Pancreas (tissue), 10 donors: ENCODE measurements around the gene NNAT. TPM values are rescaled to one million over a fixed set of nuclear protein-coding genes. Genes with fewer than 3 reads are reported as not detected.
A peak's percentile ranks its signal among the peaks of the same experiment; 100 is the strongest.

Experiments used
- ATAC-seq, 4 donors: fragments of 200-7000 bp; cut with Tn5 transposase; one replicate each; pipeline versions ENCODE4 v1.8.0 to v1.9.1; 2020; ENCODE audit warnings: mild to moderate bottlenecking in 4 of 4, moderate library complexity in 4 of 4
- DNase-seq, 6 donors: peaks; one replicate each; pipeline ENCODE4 v3.0.0-alpha.2; 2020
- FAIRE-seq: peaks from 2 replicates; lab custom pipeline; 2012; peaks lifted over from hg19 to GRCh38; lab: Jason Lieb, UNC
- H3K27ac ChIP-seq, 4 donors: fragments of 200-600 bp; sonication (generic); 1 replicate in 3 of 4; 2 replicates in 1 of 4; pipeline versions ENCODE4 v1.5.0 to v1.8.0; 2020
- H3K27me3 ChIP-seq, 4 donors: fragments of 200-600 bp; one replicate each; pipeline ENCODE4 v1.8.0; 2021
- H3K36me3 ChIP-seq, 3 donors: fragments of 200-600 bp; sonication (generic) in 1 of 3; one replicate each; pipeline versions ENCODE4 v1.5.0 to v1.8.0; 2020 to 2021
- H3K4me1 ChIP-seq, 3 donors: fragments of 200-600 bp; one replicate each; pipeline ENCODE4 v1.8.0; 2021
- H3K4me3 ChIP-seq, 4 donors: fragments of 200-600 bp; sonication (generic) in 2 of 4; one replicate each; pipeline versions ENCODE4 v1.5.0 to v1.8.0; 2020 to 2021
- H3K9me3 ChIP-seq, 4 donors: fragments of 200-600 bp; one replicate each; pipeline ENCODE4 v1.8.0; 2021
- WGBS, 2 donors: extraction: QIAGEN DNeasy Blood & Tissue Kit; methylation state at CpG; one replicate each; pipeline ENCODE4 v1.1.7; 2013; 5-methylcytosine and 5-hydroxymethylcytosine counted together
- intact Hi-C, 3 donors: fragments of 100-400 bp; cut with DNase I; formaldehyde crosslinking; loops; one replicate each; pipeline versions ENCODE4 v1.11.1 to v1.14.2; 2022
- polyA plus RNA-seq, 2 donors: library from polyadenylated mRNA; stranded (reverse); fragments of 200-250 nt; gene quantifications; one replicate each; pipeline ENCODE4 v1.2.3, GENCODE V29; 2013
- total RNA-seq, 6 donors: library from RNA; stranded (reverse); fragmentation: NEBNext Ultra II Directional in 4 of 6; extraction: Animal tissue kit (Norgen Biotek cat#: 25700) in 4 of 6; gene quantifications; one replicate each; pipeline versions ENCODE4 v1.2.1 to v1.2.4, GENCODE V29; 2021 to 2023
- TF ChIP-seq, protein P1 (sequence below), 4 donors: fragments of 200-600 bp; sonication (generic) in 3 of 4; IDR thresholded peaks; one replicate each; pipeline versions ENCODE4 v1.5.0 to v1.8.0; 2021; ENCODE audit warnings: antibody characterized with exemption in 4 of 4
- donor health status: healthy with polysubstance abuse.
- donor health status: DM: no; HTN: no; CAD: no; lungs with moderate emphysema.
- donor health status: DM: no; HTN: no; CAD: no.
- donor health status: control.
- donor health status: control.
- donor health status: Bipolar disorder and iron deficiency.
- donor health status: DM: yes; HTN: yes; CAD: no.
- donor health status: DM: no; HTN: no; CAD: no.
- donor health status: DM: no; HTN: no; CAD: no.
- donor health status: DM: yes; HTN: yes; CAD: no.

The NNAT gene
- total and polyA plus RNA-seq, 8 donors = 0.31 to 1.0 (median 0.63) TPM; not detected in 4

DNA sequence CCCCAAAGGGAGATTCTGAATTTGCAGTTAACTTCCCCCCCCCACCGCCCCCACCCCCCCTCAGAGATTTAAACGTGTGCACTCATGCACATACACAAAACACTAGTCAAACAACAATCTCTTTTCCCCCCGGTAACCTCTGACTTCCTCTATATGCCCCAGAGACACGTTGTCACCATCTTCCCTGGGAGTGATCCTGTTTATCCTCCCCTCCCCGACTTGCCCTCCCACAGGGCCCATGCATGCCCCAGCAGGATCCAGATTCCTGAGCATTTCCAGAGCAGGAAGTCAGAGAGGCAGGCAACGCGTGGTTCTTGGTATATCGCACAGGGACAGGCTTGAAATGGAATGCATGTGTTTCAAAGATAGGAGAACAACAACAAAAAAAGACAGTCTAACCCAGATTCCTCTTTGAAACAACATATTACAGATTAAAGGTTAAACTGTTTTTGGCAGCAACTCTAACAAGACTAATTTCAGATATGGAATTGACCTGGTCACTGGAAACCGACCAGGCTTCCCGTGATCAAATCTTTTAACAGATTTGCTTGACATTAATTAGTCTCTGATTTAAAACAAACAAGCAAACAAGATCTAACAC lies 5.3 kb downstream of the NNAT start:
- intact Hi-C loops = loop anchor here in 1 of 3 donors (10.0 kb wide), 1 partner anchor 132 kb away; no protein-coding TSS in a partner anchor
- TF ChIP-seq, protein P1, sequence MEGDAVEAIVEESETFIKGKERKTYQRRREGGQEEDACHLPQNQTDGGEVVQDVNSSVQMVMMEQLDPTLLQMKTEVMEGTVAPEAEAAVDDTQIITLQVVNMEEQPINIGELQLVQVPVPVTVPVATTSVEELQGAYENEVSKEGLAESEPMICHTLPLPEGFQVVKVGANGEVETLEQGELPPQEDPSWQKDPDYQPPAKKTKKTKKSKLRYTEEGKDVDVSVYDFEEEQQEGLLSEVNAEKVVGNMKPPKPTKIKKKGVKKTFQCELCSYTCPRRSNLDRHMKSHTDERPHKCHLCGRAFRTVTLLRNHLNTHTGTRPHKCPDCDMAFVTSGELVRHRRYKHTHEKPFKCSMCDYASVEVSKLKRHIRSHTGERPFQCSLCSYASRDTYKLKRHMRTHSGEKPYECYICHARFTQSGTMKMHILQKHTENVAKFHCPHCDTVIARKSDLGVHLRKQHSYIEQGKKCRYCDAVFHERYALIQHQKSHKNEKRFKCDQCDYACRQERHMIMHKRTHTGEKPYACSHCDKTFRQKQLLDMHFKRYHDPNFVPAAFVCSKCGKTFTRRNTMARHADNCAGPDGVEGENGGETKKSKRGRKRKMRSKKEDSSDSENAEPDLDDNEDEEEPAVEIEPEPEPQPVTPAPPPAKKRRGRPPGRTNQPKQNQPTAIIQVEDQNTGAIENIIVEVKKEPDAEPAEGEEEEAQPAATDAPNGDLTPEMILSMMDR (IDR thresholded peaks at IDR 0.05) = no peak
- Histone ChIP-seq H3K4me1 (peaks cover 5 to 14% (median 6%) of the 10 kb centered on the region in 3 donors), H3K27me3 (no peaks in the 10 kb centered on the region), H3K9me3 (no peaks in the 10 kb centered on the region), H3K36me3 (no peaks in the 10 kb centered on the region), H3K27ac (peak overlapping the region in 3 of 4 donors; percentile 96 to 98 (median 98)), H3K4me3 (peak overlapping the region in 2 of 4 donors; percentile 91 to 99)
- ATAC-seq (peak in 2 of 4 donors; percentile 4 to 14), DNase-seq (peak in 1 of 6 donors; percentile 21), FAIRE-seq (no peak)
- 5 to 9% methylated on average over 10 of the region's 10 CpGs for WGBS, 2 donors

DNA sequence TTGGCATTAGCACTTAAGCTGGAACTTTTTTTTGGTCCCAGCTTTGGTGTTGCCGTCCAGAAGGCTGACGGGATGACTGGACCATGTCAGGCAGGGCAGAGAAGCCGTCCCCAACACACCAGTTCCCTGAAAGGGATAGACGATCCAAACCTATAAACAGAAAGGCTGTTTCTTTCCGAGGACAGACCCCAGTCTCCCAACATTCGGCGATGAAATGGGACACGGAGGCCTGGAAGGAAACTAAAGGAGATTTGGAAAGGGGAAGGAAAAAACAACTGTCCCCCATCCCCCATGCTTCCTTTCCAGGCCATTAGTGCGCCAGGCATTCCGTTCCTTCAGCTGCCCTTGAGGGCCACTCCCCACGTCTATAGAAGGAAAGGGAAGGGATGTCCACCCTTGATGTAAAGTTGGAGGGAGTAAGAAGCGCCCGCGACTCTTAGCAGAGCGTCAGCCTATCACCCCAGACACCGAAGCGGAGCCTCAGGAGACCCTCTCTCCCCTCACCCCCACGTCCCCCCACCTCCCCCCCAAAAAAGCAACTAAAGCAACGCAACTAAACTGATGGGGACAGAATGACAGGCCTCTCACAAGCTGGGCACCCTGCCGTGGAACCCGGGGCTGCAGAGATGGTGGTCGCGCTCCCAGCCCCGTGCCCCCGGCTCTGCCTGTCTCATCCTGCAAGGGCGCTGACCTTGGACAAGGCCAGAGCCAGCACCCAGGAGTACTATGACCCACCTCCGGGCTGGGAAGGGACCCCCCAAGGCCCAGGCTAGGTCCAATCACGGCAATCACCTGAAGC lies 6.0 kb downstream of the NNAT start:
- Histone ChIP-seq H3K27ac (peak overlapping the region; percentile 96 to 98 (median 98)), H3K4me1 (peaks cover 5 to 14% (median 6%) of the 10 kb centered on the region in 3 donors), H3K27me3 (no peaks in the 10 kb centered on the region), H3K4me3 (peak overlapping the region; percentile 91 to 99 (median 96)), H3K9me3 (no peaks in the 10 kb centered on the region), H3K36me3 (no peaks in the 10 kb centered on the region)
- WGBS, 2 donors = 0% methylated on average over 28 of the region's 28 CpGs
- DNase-seq (no peak), ATAC-seq (peak; percentile 38 to 52 (median 48)), FAIRE-seq (no peak)
- intact Hi-C loops = loop anchor here in 1 of 3 donors (10.0 kb wide), 1 partner anchor 132 kb away; no protein-coding TSS in a partner anchor
- TF ChIP-seq, protein P1 (IDR thresholded peaks at IDR 0.05) = no peak

GRCh38 chr20:37527638-37528445 lies 6.8 kb downstream of the NNAT start, which contains the start of gene BLCAP:
BLCAP (minus strand) TSS chr20:37527876; CDS start chr20:37519174, 8,702 bp downstream.
- no peaks in the 10 kb centered on the region for H3K27me3 ChIP-seq
- 1% methylated on average over 62 of the region's 62 CpGs for WGBS, 2 donors
- H3K27ac ChIP-seq = peak within 1 kb of the TSS; percentile 96 to 98 (median 98)
- ATAC-seq (peak; percentile 92 to 96 (median 93)), DNase-seq (peak; percentile 84 to 95 (median 86)), FAIRE-seq (no peak)
- H3K4me3 ChIP-seq = peak within 1 kb of the TSS; percentile 91 to 99 (median 96)
- intact Hi-C loops = loop anchor here in 1 of 3 donors (10.0 kb wide), 1 partner anchor 133 kb away; no protein-coding TSS in a partner anchor
- TF ChIP-seq, protein P1 (IDR thresholded peaks at IDR 0.05) = no peak
- H3K36me3 ChIP-seq = no peaks in the 10 kb centered on the region
- peaks cover 5 to 14% (median 6%) of the 10 kb centered on the region in 3 donors for H3K4me1 ChIP-seq
- H3K9me3 ChIP-seq = no peaks in the 10 kb centered on the region

- Histone ChIP-seq H3K36me3 (no peaks in the 10 kb centered on the region), H3K27me3 (no peaks in the 10 kb centered on the region), H3K4me3 (peak overlapping the region; percentile 91 to 99 (median 96)), H3K9me3 (no peaks in the 10 kb centered on the region), H3K4me1 (peaks cover 5 to 14% (median 6%) of the 10 kb centered on the region in 3 donors), H3K27ac (peak overlapping the region; percentile 96 to 98 (median 98))
- peak in 3 of 4 donors; percentile 1 to 4 (median 1) for ATAC-seq
- intact Hi-C loops = loop anchor here in 1 of 3 donors (10.0 kb wide), 1 partner anchor 134 kb away; no protein-coding TSS in a partner anchor
- FAIRE-seq = no peak
- TF ChIP-seq, protein P1 (IDR thresholded peaks at IDR 0.05) = no peak
- 43 to 44% methylated on average over 10 of the region's 10 CpGs for WGBS, 2 donors
- DNase-seq = no peak
Measured at GRCh38 chr20:37528446-37529213, 7.6 kb downstream of the NNAT start.
